ENCODE results near the gene FFAR1.

The FFAR1 gene

DNA sequence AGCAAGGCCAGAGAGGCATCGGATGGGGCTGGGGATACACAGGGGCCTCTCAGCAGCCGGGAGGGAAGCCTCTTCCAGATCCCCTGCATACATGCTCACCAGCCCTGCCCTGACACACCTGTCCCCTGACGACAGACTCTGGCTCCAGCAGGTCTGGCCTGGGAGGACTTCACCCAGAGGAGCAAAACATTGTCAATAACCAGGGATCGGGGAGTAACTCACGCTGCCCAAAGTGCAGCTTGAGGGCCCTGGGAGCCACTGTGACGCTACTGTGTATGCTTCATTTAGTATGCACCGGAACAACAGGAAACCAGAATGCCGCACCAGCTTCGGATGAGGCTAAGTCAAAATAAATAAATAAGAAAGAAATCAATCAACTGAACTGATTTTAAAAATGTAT is 31.1 kb upstream of the FFAR1 start:
- no peak for DNase-seq

DNA sequence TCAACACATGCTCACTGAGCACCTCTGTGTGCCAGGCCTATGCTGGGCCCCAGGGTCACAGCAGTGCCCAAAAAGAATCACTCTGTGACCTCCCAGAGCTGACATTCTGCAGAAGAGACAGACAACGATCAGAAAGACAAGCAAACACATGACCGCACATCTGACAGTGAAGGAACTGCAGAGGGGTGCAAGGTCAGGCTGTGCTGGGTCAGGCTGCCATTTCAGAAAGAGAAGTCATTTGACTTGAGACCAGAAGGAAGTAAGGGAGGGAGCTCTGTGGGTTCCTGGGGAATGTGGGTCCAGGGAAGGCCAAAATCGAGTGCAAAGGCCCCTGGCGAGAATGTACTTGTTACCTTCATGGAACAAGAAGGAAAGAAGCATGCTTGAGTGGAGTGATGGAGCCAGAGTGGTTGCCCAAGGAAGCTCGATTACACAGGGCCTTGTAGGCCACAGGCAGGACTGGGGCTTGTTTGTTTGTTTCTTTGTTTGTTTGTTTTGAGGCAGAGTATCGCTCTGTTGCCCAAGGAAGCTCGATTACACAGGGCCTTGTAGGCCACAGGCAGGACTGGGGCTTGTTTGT is 30.1 kb upstream of the FFAR1 start:
- DNase-seq = no peak

DNA sequence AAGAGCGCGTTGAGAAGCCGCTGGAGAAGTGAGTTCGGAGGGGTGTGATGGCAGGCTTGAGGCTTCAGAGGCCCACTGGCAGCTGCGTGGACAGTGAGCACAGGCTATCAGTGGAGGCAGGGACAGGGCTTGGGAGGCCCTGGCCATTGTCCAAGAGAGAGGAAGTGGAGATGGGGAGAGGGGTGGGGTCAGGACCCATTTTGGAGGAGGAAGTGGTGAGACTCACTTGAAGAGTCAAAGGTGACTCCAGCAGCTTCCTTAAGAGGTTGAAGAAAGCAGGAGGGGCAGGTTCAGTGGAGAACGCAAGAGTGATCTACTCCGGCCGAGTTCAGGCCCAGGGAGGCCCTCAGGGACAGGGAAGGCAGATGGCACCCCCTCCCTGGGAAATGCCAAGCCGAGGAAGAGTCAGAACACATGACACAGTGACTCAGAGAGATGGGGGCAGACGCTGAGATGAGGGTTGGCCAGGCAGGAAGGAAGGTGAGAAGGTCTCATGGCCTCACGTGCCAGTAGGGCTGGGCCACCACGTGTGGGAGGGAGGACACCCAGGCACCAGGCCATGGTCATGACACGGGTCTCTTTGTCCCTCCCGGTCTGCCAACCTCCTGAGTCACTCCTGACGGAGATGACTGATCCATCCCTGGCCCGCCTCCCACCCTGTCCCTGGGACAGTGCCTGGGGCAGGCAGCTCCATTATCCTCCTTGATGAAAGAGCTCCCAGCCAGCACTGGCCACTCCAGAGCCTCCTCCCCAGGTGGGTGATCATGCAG is 28.8 kb upstream of the FFAR1 start:
- peak; percentile 43 for DNase-seq

DNA sequence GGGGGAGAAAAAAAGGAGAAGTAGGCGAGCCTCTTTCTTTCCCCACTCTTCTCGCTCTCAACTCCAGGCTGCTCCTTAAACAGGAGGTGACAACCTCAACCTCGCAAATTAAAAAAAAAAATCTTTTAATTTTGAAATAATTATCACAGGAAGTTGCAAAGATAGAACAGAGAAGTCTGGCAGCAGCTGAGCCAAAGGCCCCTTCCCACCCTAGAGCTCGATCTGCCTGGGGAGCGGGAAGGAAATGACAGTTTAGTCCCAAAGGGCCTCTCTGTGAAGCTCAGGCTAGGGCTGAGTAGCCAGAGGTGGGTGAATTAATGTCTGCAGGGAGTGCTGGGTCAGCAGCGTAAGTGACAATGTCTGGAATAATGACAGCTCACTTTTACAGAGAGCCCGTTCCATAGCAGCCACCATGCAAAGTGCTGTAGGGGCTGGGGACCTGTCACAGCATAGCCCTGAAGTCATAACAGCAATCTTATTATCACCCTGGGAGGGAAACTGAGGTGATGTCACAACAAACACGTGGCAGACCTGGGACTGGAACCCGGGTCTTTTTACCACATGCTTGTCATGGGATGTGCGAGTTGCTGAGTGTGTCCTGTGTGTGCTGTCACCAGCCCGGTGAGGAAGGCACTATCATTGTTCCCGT is 27.5 kb upstream of the FFAR1 start:
- no peak for DNase-seq

DNA sequence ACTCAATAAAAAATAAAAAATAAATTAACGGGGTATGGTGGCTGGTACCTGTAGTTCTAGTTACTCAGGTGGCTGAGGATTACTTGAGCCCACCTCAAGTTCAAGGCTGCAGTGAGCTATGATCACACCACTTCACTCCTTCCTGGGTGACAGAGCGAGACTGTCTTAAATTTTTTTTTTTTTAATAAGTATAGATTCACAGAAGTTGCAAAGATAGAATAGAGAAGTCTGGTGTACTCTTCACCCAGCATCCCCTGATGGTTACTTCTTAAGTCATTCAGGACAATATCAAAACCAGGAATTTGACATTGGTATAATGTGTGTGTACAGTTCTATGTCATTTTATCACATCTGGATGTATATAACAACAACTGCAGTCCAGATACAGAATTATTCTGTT is 26.4 kb upstream of the FFAR1 start:
- no peak for DNase-seq

DNA sequence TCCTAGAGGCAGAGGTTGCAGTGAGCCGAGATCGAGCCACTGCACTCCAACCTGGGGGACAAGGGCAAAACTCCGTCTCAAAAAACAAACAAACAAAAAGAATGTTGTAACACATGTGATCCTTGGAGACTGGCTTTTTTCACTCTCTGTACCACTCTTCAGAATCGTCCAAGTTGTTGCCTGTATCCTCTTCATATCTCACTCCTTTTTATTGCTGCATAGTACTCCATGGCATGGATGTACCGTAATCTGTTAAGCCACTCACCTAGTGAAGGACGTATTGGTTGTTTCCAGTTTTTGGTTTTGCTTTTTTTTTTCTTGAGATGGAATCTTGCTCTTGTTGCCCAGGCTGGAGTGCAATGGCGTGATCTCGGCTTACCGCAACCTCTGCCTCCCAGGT is 25.7 kb upstream of the FFAR1 start:
- no peak for DNase-seq

DNA sequence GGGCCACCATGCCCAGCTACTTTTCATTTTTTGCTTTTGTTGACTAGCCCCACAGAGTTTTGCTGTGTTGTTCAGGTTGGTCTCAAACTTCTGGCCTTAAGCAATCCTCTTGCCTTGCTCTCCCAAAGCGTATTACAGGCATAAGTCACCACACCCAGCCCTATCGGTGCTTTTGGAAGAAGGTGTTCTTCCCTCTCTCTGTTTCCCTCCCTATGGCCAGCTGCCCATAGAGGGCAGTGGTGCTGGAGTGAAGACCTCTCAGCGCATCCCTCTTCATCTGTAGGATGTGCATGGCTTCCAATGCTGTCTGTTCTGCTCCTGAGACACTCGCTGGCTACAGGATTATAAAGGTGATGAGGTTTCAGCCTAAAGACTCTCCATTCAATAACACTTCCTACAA is 20.1 kb upstream of the FFAR1 start:
- no peak for DNase-seq

DNA sequence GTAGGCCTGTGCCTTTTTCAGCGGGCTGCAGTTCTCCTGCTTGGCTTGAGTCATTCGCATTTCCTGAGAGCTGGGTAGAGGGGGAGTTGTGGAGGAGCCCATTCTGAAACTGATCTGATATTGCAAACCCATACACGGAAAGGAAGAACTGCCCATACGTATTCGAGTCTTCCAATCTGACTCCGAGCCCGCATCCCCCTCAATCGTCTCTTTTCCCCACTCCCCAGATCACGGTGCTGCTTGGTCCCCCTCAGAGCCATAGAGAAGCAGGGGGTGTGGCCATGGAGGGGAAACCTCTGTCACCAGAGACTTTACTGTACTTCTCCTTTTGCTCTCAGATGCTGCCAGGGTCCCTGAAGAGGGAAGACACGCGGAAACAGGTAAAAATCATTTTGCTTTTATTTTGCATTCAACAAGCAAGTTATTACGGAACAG is 18.8 kb upstream of the FFAR1 start, which contains the start of gene CD22:
CD22 (plus strand) TSS at position 337 of the 435 bp plus-strand sequence. CDS start 2,854 bp downstream, outside the sequence.
- DNase-seq = peak; percentile 39

DNA sequence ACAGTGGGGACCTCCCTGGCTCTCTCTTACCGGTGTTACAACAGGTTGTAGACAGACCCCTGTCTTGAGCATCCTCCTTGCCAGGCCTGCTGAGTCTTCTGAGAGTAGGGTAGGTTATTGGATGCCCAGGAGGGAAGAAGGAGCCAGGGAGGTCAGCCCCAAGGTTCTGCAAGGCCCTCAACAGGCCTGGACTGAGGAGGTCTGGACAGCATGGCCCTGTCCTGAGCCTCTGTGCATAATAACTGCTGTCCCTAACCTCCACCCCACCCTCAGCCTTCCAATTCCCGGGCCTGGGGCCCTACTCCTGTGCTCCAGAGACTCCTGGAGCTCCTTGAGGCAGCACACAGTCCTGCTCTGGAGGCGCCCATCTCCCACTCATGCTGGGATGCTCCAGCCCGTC is 18.4 kb upstream of the FFAR1 start:
- no peak for DNase-seq

DNA sequence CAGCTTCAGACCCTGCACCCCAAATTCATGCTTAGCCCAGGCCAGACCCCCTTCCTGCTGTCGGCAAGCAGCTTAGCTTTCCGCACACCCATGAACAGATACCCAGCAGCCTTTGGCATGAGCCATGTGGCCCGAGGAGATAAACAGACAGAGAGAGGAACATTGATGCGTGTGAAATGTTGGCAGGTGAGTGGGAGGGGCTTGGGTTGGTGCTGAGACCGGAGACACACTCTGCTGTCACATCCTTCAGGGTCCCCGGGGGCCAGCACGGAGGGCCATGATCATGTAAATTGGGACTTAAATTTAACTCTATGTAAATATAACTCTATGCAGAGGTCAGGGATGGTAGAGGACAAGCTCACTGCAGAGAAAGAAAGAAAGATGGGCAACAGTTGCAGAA is 17.2 kb upstream of the FFAR1 start:
- no peak for DNase-seq

DNA sequence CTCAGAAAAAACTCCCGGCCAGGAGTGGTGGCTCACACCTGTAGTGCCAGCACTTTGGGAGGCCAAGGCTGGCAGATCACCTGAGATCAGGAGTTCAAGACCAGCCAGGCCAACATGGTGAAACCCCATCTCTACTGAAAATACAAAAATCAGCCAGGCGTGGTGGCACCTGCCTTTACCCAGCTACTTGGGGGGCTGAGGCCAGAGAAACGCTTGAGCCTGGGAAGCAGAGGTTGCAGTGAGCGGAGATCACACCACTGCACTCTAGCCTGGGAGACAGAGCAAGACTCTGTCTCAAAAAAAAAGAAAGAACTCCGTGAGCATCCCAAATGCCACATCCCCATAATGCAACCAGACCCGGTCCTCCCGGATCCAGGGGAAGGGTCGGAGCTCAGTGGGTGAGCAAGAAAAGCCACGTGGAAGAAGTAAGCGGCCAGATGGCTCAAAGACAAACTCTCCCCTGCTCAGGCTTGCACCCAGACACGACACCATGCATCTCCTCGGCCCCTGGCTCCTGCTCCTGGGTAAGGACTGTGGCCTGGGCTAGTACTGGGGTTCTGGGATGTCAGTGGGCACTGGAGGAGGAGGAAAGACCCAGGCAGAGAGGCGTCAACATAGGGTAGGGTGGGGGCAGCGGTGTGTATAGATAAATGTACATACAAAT is 16.0 kb upstream of the FFAR1 start:
- DNase-seq = no peak

DNA sequence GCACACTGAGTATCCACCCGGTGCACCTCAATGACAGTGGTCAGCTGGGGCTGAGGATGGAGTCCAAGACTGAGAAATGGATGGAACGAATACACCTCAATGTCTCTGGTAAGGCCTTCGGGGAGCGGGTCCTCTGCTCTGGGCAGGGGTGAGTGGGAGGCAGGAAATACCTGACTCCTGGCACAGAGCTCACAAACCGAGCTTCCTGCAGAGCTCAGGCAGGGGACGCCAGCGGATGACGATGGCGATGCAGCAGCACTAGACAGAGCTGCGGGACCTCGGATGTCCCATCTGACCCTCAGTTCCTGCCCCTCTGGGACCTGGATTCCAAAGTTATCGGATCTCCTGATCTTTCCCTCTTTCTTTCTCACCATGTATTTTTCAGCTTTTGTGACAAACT is 14.9 kb upstream of the FFAR1 start:
- DNase-seq = peak; percentile 58

DNA sequence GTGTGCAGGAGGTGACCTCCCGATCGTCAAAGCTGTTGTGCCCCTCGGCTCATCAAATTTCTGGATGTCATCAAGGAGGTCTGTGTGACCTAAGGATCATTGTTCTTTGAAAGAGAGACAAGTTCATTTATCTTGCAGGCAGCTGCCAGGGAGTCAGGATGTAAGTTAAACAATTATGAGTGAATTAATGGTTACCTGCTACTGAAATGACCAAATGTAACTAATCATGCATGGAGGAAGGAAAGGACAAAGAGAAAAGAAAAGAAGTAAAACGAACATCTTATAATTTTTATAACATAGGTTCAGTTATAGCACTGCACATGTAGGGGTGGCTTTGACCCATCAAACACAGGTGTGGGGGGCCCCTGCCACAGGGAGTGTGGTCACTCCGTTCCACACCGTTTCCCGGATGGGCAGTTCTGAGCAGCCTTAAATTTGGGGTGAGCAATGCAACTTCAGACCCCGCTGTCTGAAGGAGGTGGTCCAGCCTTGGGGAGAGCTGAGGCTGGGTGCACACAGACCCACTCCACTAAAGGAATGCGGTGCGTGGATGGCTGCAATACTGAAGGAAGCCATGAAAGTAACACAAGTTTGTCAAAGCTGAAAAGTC is 13.5 kb upstream of the FFAR1 start:
- DNase-seq = no peak

DNA sequence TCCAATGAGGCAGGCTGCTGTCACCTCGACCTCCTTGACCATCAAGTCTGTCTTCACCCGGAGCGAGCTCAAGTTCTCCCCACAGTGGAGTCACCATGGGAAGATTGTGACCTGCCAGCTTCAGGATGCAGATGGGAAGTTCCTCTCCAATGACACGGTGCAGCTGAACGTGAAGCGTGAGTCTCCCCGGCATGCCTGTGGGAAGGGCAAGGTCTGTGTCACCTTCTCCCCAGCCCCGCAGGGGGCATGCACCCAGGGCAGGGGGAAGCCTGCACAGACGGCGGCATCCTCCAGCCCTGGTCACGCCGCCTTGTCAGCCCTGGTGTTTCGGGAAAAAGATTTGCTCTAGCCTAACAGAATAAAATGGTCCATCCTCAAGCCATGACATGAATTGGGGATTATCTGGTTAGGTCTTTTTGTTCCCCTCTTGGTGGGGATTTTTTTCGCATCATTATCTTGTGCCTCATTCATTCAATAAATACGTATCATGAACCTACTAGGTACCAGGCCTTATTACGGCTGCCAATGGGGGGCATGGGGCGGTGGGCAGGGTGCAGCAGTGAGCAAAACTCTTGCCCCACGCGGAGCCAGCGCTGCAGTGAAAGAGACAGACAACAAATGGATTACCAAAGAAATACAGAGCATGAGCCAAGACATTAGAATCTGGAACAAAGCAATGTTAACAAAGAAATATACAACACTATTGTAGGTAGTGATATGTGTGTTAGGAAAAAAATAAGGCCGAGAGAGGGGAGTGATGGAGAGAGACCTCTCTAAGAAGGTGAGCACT is 11.3 kb upstream of the FFAR1 start:
- no peak for DNase-seq

DNA sequence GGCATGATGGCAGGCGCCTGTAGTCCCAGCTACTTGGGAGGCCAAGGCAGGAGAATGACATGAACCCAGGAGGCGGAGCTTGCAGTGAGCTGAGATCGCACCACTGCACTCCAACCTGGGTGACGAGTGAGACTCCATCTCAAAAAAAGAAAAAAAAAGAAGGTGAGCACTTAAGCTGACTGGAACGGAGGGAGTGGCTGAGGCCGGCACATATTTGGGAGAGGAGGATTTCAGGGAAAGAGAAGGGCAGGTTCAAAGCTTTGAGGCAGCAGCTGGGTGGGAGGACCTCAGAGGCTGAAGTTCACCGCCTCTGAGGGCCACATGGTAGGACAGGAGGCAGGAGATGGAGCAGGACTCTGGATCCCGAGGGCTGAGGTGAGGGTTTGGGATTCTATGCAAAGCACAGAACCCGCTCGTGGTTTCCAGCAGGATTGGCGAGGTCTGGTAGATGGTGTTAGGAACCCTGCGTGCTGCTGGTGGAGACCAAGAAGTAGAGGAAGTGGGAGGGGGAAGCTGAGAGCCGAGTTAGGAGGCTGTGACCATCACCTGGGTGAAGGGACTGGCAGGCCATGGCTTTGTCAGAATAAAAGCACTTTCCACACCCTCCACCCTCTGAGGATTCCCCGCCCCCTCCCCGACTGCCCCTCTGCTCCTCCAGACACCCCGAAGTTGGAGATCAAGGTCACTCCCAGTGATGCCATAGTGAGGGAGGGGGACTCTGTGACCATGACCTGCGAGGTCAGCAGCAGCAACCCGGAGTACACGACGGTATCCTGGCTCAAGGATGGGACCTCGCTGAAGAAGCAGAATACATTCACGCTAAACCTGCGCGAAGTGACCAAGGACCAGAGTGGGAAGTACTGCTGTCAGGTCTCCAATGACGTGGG is 10.4 kb upstream of the FFAR1 start:
- DNase-seq = no peak

DNA sequence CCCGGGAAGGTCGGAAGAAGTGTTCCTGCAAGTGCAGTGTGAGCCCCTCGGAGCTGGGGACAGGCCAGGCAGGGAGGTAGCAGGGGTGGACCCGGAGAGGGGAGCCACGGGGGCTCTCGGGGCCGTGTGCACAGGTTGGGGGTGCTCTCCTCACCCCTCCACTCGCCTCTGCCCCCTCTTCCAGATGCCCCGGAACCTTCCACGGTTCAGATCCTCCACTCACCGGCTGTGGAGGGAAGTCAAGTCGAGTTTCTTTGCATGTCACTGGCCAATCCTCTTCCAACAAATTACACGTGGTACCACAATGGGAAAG is 9.8 kb upstream of the FFAR1 start:
- no peak for DNase-seq

DNA sequence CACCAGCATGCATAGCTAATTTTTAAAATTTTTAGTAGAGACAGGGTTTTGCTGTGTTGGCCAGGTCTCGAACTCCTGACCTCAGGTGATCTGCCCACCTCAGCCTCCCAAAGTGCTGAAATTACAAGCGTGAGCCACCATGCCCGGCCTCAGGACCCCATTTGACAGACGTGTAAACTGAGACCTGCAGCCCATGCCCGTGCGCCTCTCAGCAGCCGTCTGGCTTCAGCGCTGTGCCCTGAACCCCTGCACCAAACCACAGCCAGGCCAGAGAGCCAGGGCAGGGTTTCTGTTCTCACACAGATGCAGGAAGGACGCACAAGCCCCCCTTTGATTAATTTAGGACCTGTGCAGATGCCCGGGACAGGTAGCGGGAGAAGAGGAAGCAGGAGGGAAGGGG is 7.3 kb upstream of the FFAR1 start:
- DNase-seq = no peak

DNA sequence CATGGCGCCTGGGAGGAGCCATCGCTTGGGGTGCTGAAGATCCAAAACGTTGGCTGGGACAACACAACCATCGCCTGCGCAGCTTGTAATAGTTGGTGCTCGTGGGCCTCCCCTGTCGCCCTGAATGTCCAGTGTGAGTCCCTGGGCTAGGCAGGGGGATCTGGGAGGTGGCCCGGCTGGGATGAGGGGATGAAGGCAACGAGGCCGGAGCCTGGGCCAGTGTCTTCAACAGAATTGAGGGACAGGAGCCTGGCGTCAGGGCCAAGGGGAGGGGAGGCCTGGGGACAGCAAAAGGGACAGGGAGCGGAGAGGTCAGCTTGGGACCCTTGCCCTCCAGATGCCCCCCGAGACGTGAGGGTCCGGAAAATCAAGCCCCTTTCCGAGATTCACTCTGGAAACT is 6.7 kb upstream of the FFAR1 start:
- no peak for DNase-seq

DNA sequence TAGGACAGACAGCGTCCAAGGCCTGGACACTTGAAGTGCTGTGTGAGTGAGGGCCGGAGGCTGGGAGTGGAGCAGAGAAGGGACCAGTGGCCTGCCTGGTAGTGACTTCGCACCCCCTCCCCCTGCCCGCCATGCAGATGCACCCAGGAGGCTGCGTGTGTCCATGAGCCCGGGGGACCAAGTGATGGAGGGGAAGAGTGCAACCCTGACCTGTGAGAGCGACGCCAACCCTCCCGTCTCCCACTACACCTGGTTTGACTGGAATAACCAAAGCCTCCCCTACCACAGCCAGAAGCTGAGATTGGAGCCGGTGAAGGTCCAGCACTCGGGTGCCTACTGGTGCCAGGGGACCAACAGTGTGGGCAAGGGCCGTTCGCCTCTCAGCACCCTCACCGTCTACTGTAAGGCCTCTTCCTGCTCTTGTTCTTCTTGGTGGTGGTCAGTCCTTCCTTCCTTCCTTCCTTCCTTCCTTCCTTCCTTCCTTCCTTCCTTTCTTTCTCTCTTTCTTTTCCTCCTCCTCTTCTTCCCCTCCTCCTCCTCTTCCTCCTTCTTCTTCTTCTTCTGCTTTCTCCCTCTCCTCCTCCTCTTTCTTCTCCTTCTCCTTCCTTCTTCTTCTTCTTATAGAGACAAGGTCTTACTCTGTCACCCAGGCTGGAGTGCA is 6.0 kb upstream of the FFAR1 start:
- no peak for DNase-seq

DNA sequence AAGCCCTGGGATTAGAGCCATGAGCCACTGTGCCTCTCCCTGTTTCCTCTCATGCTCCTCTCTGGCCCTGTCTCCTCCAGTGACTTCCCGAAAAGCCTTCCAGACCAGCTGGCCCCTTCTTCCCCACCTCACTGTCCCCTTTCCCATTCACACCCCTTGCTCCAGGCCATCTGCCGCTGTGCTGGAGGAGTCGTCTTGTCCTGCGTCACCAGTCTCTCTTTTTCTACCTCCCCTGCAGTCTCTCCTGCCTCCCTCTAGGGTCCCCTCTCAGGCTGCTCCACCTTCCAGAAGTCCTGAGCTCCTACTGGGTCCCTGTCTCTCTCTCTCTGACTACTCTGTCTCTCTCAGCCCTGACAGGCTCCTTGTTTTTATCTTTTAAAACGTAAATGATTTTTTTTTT is 5.3 kb upstream of the FFAR1 start:
- DNase-seq = no peak

DNA sequence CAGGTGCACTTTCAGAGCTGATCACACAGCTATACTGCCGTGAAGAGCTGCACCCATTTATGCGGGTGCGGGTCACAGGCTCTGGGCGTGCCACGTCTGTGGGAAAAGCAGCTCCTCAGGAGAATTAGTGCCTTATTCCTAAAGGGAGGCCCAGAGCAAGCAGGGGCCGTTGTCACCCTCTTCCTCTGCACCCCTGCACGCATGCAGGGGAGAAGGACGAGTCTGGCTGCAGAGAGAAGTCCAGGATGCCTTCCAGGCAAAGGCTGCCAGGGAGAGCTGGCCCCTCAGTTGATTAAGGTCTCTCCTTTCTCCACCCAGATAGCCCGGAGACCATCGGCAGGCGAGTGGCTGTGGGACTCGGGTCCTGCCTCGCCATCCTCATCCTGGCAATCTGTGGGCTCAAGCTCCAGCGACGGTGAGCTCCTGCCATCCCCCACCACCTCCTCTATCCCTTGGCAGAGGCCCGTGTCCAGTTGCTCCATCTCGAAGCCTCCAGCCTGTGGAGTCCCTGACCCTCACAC is 3.1 kb upstream of the FFAR1 start:
- peak; percentile 21 for DNase-seq

All from stimulated activated CD8-positive, alpha-beta memory T cell treated with anti-CD3 and anti-CD28 coated beads, Interleukin-4, amount 100 ng/mL, for 48 hours (primary cell).